Measurements from ENCODE around the gene PTPRE.

The PTPRE gene

GRCh38 chr10:128125944-128126764 is 219.3 kb downstream of the PTPRE start, which contains the start of gene MKI67:
TSS of gene MKI67 (minus strand) at chr10:128126423. CDS start at chr10:128125667, 756 bp downstream.
- DNase-seq (ENCODE audit: insufficient read length, low spot score) (peak; percentile 48), FAIRE-seq (no peak)
- TF ChIP-seq, protein P1, sequence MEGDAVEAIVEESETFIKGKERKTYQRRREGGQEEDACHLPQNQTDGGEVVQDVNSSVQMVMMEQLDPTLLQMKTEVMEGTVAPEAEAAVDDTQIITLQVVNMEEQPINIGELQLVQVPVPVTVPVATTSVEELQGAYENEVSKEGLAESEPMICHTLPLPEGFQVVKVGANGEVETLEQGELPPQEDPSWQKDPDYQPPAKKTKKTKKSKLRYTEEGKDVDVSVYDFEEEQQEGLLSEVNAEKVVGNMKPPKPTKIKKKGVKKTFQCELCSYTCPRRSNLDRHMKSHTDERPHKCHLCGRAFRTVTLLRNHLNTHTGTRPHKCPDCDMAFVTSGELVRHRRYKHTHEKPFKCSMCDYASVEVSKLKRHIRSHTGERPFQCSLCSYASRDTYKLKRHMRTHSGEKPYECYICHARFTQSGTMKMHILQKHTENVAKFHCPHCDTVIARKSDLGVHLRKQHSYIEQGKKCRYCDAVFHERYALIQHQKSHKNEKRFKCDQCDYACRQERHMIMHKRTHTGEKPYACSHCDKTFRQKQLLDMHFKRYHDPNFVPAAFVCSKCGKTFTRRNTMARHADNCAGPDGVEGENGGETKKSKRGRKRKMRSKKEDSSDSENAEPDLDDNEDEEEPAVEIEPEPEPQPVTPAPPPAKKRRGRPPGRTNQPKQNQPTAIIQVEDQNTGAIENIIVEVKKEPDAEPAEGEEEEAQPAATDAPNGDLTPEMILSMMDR (IDR thresholded peaks at IDR 0.05; ENCODE audit: insufficient read depth, missing control alignments): no peak

DNA sequence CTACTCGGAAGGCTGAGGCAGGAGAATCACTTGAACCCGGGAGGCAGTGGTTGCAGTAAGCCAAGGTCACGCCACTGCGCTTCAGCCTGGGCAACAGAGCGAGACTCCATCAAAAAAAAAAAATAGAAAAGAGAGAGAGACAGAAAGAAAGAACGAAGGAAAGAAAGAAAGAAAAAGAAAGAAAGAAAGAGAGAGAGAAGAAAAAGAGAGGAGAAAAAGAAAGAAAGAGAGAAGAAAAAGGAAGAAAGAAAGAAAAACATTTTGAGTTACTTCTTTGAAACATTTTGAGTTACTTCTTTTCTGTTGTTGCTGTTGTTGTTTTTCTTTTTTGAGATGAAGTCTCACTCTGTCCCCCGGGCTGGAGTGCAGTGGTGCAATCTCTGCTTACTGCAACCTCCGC is 221.7 kb downstream of the PTPRE start:
- FAIRE-seq (no peak), DNase-seq (ENCODE audit: insufficient read length, low spot score) (no peak)
- TF ChIP-seq, protein P1 (IDR thresholded peaks at IDR 0.05; ENCODE audit: insufficient read depth, missing control alignments): no peak

DNA sequence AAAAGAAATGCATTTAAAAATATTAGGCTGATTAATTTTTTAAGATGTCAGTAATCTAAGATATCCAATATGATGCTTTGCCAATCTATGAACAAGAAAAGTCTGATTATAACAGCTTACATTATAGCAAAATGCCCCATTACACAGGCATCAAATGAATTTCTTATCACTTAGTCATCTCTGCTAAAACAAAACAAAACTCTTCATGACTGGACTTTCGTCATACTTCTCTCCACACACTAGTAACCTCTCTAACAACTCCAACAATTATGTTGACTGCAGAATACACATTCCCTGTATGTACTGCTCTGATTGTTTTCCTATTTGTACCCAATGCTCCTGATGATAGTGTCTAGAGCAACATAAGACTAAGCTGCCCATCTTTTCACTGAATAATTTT is 223.1 kb downstream of the PTPRE start:
- FAIRE-seq: no peak
- no peak for DNase-seq (ENCODE audit: insufficient read length, low spot score)
- TF ChIP-seq, protein P1 (IDR thresholded peaks at IDR 0.05; ENCODE audit: insufficient read depth, missing control alignments): no peak
